Gastroesophageal sphincter (tissue), 4 donors: ENCODE data around the gene NGEF. TPM values are rescaled to one million over a fixed set of nuclear protein-coding genes. Genes with fewer than 3 reads are reported as not detected.

Source experiments
- ATAC-seq: fragments of 150-250 bp; one replicate; pipeline ENCODE4 v1.9.1; 2016; ENCODE audit warnings: mild to moderate bottlenecking, moderate library complexity
- H3K27ac ChIP-seq, 4 donors: fragments of 200-600 bp; sonication (generic) in 3 of 4; 1 replicate in 3 of 4; 2 replicates in 1 of 4; pipeline ENCODE4 v1.5.1; 2016 to 2019
- H3K27me3 ChIP-seq: fragments of 200-600 bp; sonication (generic); one replicate; pipeline ENCODE4 v1.5.1; 2019
- H3K36me3 ChIP-seq, 2 donors: fragments of 200-600 bp; sonication (generic); one replicate each; pipeline ENCODE4 v1.5.1; 2019; ENCODE audit warnings: control low read depth in 1 of 2
- H3K4me1 ChIP-seq, 3 donors: fragments of 200-600 bp; sonication (generic); 1 replicate in 2 of 3; 2 replicates in 1 of 3; pipeline ENCODE4 v1.5.1; 2016 to 2019; ENCODE audit warnings: control low read depth in 2 of 3
- H3K4me3 ChIP-seq, 2 donors: fragments of 200-600 bp; sonication (generic); one replicate each; pipeline ENCODE4 v1.5.1; 2019; ENCODE audit warnings: mild to moderate bottlenecking in 1 of 2, moderate library complexity in 1 of 2
- H3K9me3 ChIP-seq, 3 donors: fragments of 200-600 bp; sonication (generic); one replicate each; pipeline ENCODE4 v1.5.1; 2017 to 2019; ENCODE audit warnings: control low read depth in 2 of 3
- CTCF ChIP-seq, 4 experiments: fragments of 200-600 bp in 2 of 4; fragments of 450-650 bp in 2 of 4; sonication (generic) in 1 of 4; IDR thresholded peaks; one replicate each; pipeline ENCODE4 v1.5.1; 2017 to 2019; ENCODE audit warnings: antibody characterized with exemption in 4 of 4, mild to moderate bottlenecking in 2 of 4, moderate library complexity in 2 of 4
- EP300 ChIP-seq: sonication (generic); formaldehyde crosslinking; IDR thresholded peaks from one replicate; pipeline ENCODE4 v1.6.1; 2017; ENCODE audit warnings: antibody characterized with exemption, mild to moderate bottlenecking
- POLR2A ChIP-seq, 2 donors: fragments of 450-650 bp; IDR thresholded peaks; one replicate each; pipeline ENCODE4 v1.6.1; 2017; ENCODE audit warnings: antibody characterized with exemption in 2 of 2, mild to moderate bottlenecking in 2 of 2, moderate library complexity in 1 of 2
- POLR2AphosphoS5 ChIP-seq: sonication (generic); formaldehyde crosslinking; IDR thresholded peaks from one replicate; pipeline ENCODE4 v1.6.1; 2017; ENCODE audit warnings: antibody characterized with exemption
- WGBS, 2 donors: methylation state at CpG; one replicate each; pipeline ENCODE4 v1.1.5; 2018; ENCODE audit warnings: low coverage in 1 of 2; 5-methylcytosine and 5-hydroxymethylcytosine counted together
- total RNA-seq, 4 donors: library from RNA; depleted of rRNA; stranded (reverse); fragments of >200 nt; gene quantifications; one replicate each; pipeline ENCODE4 v1.1.0, GENCODE V29; 2016

The NGEF gene
- total RNA-seq, 4 donors from 2014 or later: 0.40 to 0.49 (median 0.46) TPM; not detected in 1

GRCh38 chr2:232889876-232890401 is 123.1 kb downstream of the NGEF start:
- TF ChIP-seq CTCF (IDR thresholded peaks at IDR 0.05) (no peak), EP300 (no peak), POLR2AphosphoS5 (no peak), POLR2A (IDR thresholded peaks at IDR 0.05) (no peak)
- 82 to 100% methylated on average over 1 to 2 of the region's 5 CpGs for WGBS, 2 donors
- ATAC-seq: no peak
- Histone ChIP-seq H3K27ac (no peak overlapping the region), H3K4me3 (no peak overlapping the region), H3K9me3 (no peaks in the 10 kb centered on the region), H3K36me3 (no peaks in the 10 kb centered on the region), H3K4me1 (no peaks in the 10 kb centered on the region), H3K27me3 (peaks cover 90% of the 10 kb centered on the region)

GRCh38 chr2:232888839-232889529 is 124.1 kb downstream of the NGEF start:
- H3K4me3 ChIP-seq: no peak overlapping the region
- no peaks in the 10 kb centered on the region for H3K9me3 ChIP-seq
- TF ChIP-seq CTCF (IDR thresholded peaks at IDR 0.05) (no peak), EP300 (no peak), POLR2A (IDR thresholded peaks at IDR 0.05) (no peak), POLR2AphosphoS5 (no peak)
- no peak overlapping the region for H3K27ac ChIP-seq
- no peaks in the 10 kb centered on the region for H3K4me1 ChIP-seq
- H3K36me3 ChIP-seq: no peaks in the 10 kb centered on the region
- H3K27me3 ChIP-seq: peaks cover 89% of the 10 kb centered on the region
- WGBS, 2 donors: 79 to 87% methylated on average over 8 to 11 of the region's 14 CpGs
- ATAC-seq: no peak

GRCh38 chr2:232888099-232888836 is 124.8 kb downstream of the NGEF start:
- peaks cover 81% of the 10 kb centered on the region for H3K27me3 ChIP-seq
- no peak for ATAC-seq
- H3K4me1 ChIP-seq: no peaks in the 10 kb centered on the region
- H3K9me3 ChIP-seq: no peaks in the 10 kb centered on the region
- no peak for TF ChIP-seq EP300
- no peak for TF ChIP-seq POLR2A (IDR thresholded peaks at IDR 0.05)
- no peak for TF ChIP-seq CTCF (IDR thresholded peaks at IDR 0.05)
- no peak for TF ChIP-seq POLR2AphosphoS5
- no peak overlapping the region for H3K27ac ChIP-seq
- H3K4me3 ChIP-seq: no peak overlapping the region
- no peaks in the 10 kb centered on the region for H3K36me3 ChIP-seq
- WGBS, 2 donors: 85 to 93% methylated on average over 15 to 17 of the region's 21 CpGs

GRCh38 chr2:232887171-232887850 is 125.7 kb downstream of the NGEF start:
- TF ChIP-seq EP300 (no peak), POLR2AphosphoS5 (no peak), CTCF (IDR thresholded peaks at IDR 0.05) (no peak), POLR2A (IDR thresholded peaks at IDR 0.05) (no peak)
- H3K36me3 ChIP-seq: no peaks in the 10 kb centered on the region
- H3K4me1 ChIP-seq: no peaks in the 10 kb centered on the region
- 66 to 83% methylated on average over 2 to 5 of the region's 15 CpGs for WGBS, 2 donors
- no peaks in the 10 kb centered on the region for H3K9me3 ChIP-seq
- peaks cover 72% of the 10 kb centered on the region for H3K27me3 ChIP-seq
- H3K27ac ChIP-seq: no peak overlapping the region
- no peak for ATAC-seq
- no peak overlapping the region for H3K4me3 ChIP-seq
